SK-N-MC (cell line): Measurements from ENCODE around the gene LAT.

ENCODE experiments used
- EZH2 ChIP-seq: fragments of 200-600 bp; sonication (generic); IDR thresholded peaks from one replicate; pipeline ENCODE4 v1.6.1; 2017; ENCODE audit warnings: antibody characterized with exemption
- FOXP2 ChIP-seq: optimal IDR thresholded peaks from 2 replicates; pipeline ENCODE3; 2011; ENCODE audit warnings: mild to moderate bottlenecking, moderate library complexity; ENCODE audit not compliant: insufficient read depth; ENCODE audit errors: extremely low read length, control extremely low read depth
- POLR2AphosphoS5 ChIP-seq: IDR thresholded peaks from 2 replicates; pipeline ENCODE4 v1.6.1; 2012; ENCODE audit warnings: mild to moderate bottlenecking, low read depth, low read length, borderline replicate concordance

DNA sequence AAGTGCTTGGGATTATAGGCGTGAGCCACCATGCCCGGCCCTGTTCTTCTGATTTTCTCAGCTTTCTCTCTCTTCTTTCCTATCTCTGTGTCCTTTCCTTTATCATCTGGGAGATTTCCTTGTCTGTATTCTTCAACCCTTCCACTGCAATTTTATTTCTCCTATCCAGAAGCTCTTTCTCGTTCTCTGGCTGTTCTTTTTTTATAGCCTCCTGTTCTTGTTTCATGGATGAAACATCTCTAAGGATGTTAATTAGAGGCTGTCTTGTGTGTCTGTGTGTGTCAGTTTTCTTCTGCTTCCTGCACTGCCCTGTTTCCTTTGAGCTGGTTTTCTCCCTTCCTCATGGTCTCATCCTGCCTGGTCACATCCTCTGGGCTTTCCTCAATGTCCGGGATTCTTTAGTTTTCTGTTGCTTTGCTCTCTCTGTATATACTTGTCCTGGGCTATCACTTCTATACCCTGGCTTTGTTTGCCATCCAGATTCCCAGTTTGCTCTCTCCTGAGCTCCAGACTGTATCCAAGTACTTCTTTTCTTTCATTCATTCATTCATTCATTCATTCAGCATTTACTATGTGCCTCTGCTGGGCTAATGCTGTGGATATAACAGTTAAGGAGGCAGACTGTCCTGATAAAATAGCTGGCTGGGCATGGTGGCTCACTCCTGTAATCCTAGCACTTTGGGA lies 2.5 kb downstream of the LAT start:
- TF ChIP-seq EZH2 (no peak), POLR2AphosphoS5 (no peak), FOXP2 (no peak)
